Fibroblast of peridontal ligament (primary cell): ENCODE measurements around the gene SPATA6L.

Source experiments
- DNase-seq: peaks from one replicate; pipeline ENCODE4 v3.0.0-alpha.2; 2010; ENCODE audit errors: extremely low read depth

SPATA6L gene

DNA sequence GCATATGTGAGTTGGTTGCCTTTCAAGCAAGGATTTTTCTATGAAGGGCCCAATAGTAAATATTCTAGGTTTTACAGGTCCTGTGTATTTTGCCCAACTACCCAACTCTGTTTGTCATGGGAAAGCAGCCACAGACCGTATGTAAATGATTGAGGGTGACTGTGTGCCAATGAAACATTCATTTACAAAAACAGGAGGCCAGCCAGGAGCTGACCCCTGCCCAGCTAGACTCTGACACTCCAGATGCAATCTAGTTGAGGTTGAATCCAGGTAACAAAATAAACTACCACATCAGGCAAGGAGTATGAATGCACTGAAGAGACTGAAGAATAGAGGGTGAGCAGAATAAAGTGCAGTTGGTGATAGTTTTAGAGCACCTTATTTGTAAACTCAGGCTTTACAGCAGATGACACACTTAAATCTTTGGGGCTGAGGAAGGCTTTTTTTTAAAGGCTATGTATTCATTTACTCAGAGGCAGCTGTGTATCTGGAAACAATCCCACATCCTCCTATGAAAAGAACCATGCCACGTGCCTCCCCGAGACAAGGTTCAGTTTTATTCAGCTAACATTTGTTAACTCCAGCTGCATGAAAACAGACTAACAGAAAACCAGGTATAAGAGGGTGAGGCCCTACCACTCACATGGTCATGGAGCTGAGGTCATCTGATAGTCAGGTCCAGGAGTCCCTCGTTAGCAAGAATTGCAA lies 115.3 kb downstream of the SPATA6L start:
- DNase-seq: peak; percentile 48

DNA sequence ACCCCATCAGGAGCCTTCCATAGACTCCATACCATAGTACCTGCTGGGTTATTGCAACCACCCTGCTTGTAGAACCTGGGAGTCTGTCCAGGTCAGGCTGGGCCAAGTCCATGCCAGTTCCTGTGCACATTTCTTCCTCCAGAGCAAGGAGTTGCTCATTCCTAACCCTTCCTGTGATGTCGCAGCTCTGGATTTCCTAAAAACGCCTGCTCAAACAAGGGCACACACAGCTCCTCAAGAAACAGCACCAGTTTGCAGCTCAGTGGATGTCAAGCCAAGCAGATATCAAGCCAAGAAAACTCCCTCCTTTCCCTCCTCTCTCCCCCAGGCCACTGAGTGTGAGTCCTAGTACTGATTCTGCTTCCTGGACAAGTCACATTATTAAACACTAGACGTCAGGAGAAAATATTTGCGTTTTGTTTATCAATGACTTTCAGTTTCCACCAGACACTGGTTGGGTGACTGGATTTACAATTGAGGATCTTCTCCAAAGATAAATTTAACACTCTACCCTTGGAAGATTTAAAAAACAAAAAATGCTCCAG lies 116.5 kb downstream of the SPATA6L start:
- DNase-seq: peak; percentile 27

DNA sequence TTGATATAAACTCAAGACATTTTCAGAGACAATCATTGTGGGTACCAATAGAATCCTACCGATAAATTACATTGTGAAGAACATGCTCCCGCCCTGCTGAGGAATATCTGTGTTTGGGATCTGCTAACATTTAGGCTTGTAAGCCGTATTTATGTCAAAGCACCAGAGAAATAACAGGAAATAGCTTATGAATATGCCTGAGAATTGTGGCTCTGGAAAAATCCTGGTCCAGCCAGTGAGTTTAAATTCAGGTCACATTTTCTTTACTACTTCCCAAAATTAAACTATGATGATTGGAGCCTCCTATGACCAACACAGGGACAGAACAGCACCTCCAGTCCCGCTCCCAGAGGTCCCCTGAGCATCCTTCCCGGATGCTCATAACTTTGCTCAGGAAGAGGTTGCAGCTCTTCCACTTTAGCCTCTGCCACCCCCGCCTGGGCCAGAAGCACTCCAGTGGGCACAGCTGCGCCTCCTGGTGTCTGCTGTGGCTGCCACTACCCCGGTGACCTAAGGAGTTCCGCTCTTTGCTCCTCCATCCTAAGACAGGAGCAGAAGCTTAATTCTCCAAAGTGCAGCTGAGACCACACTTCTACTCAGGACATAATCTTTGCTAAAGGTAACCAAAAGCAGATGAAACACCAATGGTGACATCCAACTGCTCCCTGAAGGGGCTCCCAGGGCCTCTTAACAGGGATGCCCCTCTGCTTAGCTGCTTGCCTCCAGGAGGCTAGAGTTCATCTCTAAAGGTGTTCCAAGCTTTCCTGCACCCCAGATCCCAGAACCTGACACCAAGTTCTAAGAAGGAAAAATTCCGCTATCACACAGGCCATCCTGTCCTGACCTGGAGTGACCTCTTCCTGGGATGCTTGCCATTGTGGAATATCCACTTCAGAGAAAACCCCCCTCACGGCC lies 117.2 kb downstream of the SPATA6L start:
- no peak for DNase-seq
